GM18511 (cell line): ENCODE data around the gene JAK1.
A peak's percentile ranks its signal among the peaks of the same experiment; 100 is the strongest.

Source experiments
- ATAC-seq: cut with Tn5 transposase; IDR thresholded peaks from one replicate; pipeline ENCODE4 v1.9.1; 2021; ENCODE audit warnings: mild to moderate bottlenecking, moderate library complexity; ENCODE audit not compliant: unreplicated experiment

Gene JAK1

DNA sequence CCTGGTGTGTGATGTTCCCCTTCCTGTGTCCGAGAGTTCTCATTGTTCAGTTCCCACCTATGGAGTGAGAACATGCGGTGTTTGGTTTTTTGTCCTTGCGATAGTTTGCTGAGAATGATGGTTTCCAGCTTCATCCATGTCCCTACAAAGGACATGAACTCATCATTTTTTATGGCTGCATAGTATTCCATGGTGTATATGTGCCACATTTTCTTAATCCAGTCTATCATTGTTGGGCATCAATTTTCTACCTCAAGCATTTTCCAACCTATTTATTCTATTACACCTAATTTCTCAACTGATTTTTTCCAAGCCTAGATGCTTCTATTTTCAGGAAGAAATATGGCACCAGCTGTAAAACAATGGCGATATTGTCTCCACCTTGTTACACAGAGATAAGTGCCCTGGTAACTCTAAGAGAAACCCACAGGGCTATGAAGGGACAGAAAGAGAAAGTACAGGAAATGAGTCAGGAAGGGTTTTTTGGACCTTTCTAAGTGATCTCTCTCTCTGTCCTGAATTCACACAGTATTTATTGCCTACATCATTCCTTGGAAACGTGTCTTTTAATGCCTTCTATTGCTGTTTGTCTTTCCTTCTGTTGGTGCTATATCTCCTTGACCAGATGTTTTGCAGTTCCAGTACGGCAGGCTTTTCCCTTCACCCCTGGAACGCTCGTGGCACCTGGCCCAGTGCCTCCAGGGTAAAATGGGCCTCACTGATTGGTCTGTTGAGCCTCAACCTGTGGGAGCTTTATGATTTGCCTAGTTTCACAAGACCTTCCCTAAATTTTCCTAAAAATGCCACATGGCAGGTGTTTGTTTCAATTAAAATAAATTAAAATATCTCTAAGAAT lies 14.6 kb upstream of the JAK1 start:
- ATAC-seq: no peak

DNA sequence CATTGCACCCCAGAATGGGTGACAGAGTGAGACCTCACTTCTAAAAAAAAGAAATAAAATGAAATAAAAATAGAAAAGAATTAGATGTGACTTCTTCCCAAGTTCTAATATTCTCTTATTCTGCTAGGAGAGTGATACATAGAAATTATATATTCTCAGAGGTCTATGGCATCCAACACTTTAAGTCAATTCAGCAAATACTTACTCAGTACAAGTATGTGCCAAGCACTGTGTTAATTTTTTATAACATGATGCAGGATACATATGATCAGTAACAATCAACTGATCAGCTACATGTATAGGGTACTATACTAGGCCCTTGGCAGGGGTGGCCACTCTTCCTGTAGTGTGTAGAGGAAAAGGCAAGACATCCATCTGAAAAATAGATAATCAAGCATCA lies 13.0 kb upstream of the JAK1 start:
- no peak for ATAC-seq

DNA sequence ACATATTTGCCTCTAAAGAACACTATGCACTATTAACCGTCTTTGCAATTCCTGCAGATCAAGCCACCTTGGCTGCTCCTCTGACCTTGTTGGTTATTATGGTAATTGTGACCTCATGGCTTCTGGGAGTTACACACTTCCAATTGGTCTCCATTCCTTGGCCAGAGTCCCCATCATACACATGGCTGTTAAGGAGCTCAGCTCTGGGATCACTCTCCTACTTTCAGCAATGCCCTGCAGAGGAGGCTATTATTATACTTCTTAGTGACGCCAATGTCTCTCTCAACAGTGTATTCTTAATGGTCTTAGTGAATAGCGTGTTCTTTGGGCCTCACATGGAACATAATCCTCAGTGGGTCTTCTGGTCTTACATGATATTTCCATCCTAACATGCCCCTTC lies 10.0 kb upstream of the JAK1 start:
- no peak for ATAC-seq

DNA sequence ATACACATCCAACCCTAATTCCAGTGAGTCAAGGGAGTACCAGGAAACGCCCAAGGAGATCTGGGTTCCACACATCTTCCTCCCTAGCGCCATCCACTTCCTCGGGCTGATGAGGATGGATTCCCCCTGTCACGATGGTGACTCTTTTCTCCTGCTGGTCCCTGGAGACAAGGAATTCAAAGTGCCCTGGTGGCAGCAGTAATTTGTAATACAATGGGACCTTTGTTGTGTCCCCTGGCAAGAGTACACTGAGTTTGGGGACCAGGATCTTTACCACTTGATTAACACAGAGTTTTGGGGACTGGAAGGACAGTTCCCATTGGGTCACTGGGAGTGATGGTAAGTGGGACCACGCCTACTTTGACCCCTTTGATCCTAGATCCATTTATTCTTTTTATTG lies 9.4 kb upstream of the JAK1 start:
- no peak for ATAC-seq

DNA sequence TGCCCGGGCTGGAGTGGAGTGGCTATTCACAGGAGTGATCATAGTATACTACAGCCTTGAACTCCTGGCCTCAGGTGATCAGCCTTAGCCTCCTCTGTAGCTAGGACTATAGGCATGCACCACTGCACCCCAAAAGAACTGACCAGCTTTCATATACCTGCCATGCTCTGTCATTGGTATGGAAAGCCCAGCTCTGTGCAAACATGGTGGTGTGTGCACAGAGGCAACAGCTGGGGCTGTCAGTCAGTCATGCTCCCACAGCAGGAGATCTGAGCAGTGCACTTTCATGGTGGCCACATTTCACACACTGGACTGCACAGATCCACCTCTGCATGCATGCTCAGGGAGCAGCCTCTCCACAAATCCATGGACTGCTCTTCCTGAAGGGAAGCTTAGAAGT lies 8.8 kb upstream of the JAK1 start:
- ATAC-seq: no peak

DNA sequence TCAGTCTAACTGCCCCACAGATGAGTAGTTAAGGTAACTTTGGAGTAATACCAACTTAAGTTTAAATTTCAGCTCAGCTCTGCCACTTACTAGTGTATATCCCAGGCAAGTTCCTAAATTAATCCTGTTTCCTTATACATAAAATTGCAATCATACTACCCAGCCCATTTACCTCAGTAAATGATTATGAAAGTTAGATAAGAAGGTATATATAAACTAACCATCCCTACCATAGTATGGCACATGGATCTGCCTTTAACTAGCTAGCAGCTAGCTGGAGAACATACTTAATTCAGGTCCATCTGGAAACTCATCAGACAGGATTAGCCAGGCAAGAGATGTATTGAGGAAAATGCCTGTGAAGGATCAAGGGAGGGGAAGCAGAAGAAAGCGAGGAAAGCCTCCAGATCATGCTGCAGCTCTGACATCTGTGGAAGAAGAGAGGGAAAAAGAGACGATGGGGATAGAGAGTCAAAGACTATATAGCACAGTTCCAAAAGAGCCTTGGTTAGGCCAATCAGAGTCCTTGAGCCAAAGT lies 8.0 kb upstream of the JAK1 start:
- no peak for ATAC-seq

DNA sequence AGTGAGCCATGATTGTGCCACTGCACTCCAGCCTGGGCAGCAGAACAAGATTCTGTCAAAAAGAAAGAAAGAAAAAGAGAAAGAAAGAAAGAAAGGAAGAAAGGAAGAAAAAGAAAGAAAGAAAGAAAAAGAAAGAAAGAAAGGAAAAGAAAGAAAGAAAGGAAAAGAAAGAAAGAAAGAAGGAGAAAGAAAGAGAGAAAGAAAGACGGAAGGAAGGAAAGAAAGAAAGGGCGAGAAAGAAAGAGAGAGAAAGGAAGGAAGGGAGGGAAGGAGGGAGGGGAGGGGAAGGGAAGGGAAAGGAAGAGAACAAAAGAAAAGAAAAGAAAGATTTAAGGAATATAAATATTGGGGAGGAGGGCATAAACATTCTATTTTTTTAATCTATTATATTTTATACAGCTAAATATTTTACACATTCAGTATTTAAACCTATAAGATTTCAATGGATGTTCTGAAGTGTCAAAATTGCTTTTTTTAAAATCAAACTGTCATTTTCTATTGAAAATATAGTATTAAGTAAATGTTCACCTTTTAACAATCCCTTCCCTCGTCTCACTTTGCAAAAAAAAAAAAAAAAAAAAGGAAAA lies 6.8 kb upstream of the JAK1 start:
- no peak for ATAC-seq

DNA sequence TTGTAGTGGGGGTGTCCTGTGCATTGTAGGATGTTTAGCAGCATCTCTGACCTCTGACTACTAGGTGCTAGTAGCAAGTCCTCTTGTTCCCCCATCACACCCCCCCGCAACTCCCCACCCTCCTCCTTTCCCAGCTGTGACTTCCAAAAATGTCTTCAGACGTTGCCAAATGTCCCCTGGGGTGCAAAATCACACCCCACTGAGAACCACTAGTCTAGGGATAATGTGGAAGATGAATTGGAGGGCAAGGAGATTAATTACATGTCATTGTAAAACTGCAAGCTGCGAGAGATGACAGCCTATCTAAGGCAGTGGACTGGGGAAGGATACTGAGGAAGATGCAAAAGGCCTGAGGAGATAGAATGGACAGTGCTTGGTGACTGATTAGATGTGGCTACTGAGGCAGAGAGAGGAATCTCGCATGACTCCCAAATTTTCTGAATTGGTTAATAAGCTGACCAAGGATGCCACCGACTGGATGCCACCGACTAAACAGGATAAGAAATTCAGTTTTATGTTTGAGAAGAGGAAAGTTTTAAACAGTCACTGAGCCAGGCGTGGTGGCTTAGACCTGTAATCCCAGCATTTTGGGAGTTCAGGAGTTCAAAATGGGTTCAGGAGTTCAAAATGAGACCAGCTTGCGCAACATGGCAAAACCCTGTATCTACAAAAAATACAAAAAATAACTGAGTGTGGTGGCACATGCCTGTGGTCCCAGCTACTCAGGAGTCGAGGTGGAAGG lies 3.1 kb upstream of the JAK1 start:
- no peak for ATAC-seq

DNA sequence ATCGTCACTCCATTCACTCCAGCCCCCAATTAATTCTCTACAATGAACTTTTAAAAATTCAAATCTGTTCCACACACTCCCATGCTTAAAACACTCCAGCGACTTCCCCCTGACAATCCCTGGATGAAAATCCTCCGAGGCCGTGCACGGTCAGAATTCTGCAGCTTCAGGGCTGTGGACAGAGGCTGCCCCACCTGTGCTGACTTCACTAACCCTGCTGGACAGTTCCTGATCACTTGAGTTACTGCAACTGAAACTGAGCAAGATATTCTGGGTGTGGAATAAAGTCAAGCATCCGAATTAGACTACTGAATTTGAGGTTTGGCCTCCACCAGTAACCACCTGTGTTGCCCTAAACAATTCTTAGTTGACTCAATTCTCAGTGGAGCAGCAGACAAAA lies 1.0 kb upstream of the JAK1 start:
- no peak for ATAC-seq

DNA sequence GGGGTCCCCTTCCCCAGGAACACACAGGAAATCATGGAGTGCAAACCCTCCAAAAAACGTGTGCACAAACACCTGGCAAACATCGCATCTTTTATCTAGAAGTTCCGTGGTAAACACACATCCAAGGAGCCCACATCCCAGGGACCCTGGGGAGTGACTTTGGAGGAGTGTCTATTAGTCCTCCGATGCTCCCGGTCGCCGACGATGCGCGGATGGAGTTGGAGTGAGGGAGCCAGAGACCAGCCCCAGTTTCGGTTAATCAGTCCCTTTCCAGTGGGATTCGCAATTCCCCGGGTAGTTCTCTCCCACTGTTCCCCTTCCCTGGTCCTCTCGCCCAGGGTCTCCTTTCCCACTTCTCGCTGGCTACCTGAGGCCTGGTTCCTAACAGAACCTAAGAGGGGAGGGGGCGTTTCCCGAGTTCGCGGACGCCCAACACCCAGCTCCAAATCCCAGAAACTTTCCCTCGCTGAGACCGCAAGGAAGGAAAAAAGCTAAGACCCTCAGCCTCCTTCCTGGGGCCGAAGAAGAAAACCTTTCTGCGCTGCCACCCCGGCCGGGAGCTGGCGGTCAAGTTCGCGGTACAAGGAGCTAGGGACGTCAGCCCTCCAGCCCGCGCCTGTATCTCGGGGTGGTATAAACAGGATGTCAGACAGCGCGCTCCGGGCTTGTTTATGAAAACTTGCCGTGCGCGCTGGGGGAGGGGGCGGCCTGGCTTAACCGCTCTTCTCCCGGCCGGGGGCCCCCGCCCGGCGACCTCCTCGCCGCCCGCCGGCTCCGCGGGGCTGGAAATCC lies 787 bp downstream of the JAK1 start:
- peak; percentile 57 for ATAC-seq

DNA sequence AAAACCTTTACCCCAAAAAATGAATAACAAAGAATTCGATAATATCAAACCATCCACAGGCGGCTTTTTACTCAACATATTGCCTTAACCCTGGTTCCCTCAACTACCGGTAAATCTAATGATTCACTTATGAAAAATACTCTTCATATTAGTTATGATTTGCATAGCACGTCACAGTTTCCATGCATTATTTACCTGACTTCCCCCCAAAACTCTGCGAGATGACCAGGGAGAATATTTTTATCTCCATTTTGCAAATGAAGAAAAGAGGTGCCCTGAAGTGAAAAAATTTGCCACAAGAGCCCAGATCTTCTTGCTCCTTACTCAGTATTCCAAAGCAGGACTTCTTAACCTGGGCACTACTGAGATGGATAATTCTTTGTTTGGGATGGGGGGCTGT lies 2.9 kb downstream of the JAK1 start:
- ATAC-seq: no peak

DNA sequence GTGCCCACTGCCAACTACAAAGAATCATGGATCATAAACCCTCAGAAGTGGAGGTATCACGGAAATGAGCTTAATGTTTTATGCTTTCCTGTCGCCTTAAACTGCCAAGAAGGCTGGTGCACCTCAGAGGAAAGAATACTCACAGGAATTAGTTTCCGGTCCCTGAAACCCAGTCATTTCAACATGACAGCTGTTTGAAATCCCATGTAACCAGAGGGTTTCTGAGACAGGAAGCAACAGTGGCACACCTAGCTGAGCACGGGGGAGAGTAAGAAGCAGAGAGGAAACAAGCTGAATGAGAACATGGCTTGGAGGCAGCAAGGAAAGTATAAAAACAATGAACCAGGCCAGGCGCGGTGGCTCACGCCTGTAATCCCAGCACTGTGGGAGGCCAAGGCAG lies 3.9 kb downstream of the JAK1 start:
- ATAC-seq: no peak

DNA sequence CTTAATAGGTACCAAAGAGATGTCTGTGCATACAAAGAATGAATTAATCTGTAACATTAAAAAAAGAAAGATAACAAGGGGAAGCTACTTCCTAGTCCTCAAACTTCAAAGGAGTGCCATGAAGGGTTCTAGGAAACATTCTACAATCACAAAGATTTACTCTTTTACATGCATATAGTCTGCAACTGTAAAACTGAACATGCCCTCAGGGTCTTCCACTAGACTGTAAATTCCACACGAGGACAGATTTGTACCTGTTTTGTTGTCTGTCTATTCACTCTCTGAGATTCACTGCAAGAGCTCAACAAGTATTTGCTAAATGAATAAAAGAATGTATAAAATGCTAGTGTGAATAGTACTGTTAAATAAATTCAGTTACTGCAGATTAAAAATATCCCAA lies 4.4 kb downstream of the JAK1 start:
- ATAC-seq: no peak

DNA sequence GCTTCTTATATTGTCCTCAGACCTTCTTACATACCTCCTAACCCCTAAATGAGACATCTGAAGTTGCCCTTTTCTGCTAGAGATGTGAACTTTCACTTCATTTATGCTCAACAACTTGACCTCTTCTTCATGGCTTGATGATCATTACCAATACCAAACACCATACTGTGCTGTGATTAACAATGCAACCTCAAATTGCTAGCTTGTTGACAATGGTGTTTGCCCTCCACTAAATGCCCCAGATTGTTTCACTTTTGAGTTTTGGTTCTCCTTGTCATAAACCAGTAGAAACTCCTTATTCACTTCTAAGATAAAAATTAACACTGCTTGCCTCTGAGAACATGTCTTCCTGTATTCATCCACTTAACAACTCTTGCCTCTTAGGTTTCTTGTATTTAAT lies 5.6 kb downstream of the JAK1 start:
- peak; percentile 65 for ATAC-seq

DNA sequence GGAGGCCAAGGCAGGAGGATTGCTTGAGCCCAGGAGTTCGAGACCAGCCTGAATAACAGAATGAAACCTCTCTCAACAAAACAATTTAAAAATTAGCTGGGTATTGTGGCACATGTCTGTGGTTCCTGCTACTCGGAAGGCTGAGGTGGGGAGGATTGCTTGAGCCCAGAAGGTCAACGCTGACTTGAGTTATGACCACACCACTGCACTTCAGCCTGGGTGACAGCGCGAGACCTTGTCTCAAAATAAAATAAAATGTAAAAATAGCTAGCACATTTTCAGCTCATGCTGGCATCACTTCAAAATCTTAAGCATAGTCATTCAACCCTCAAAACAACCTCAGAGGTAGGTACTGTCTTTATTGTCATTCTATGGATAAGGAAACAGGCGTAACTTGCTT lies 6.4 kb downstream of the JAK1 start:
- no peak for ATAC-seq

DNA sequence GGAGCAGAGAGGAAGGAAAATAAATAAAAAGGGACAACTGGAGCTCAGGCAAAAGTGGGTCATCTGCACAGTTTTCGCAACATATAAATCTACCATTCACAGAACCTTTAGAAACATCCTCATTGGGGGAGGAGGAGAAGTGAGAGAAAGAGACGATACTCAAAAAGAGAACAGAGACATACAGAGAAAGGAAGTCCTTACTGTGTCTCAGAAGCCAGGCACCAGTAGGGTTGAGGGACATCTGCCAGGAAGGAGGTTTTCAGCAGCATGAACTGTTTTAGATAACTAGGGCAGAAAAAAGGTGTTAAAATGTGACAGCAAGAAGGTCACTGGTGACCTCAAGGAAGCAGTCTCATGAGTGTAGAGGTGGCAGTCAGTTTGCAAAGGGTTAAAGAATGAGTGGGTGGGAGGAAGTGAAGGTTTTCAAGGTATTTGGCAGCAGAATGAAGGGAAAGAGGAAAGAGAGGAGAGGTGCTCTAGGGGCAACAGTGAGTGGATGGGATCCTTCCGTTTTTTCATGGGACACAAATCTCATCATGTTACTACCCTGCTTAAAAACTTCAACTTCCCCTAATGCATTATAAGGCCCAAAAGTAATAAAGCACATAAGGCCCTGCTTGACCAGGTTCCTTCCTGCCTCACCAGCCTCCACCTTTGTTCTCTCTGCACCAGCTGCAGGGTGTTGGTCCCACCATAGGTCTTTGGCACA lies 9.5 kb downstream of the JAK1 start:
- peak; percentile 82 for ATAC-seq

DNA sequence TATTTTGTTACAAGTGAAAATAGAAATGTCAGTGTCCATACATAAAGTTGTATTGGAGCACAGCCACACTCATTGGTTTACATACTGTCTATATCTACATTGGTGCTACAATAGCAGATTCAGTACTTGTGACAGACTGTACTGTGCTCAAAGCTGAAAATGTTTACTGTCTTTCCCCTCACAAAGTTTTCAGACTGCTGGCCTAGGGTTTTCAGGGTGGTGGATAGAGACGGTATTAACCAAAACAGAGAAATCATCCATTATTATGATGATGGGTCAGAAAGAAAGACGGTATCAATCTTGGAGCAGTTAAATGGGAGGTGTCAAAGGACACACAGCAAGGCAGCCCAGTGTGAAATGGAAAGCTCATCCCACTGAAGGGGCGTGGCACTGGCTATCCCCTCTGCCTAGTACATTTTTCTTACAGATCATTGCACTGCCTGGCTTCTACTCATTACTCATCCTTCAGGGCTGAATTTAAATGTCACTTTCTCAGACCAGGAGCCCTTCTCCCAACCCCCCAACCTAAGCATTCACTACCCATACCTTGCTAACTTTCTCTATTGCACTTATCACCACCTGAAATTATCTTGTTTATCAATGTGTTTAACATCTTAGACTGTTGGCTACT lies 10.2 kb downstream of the JAK1 start:
- ATAC-seq: peak; percentile 1

DNA sequence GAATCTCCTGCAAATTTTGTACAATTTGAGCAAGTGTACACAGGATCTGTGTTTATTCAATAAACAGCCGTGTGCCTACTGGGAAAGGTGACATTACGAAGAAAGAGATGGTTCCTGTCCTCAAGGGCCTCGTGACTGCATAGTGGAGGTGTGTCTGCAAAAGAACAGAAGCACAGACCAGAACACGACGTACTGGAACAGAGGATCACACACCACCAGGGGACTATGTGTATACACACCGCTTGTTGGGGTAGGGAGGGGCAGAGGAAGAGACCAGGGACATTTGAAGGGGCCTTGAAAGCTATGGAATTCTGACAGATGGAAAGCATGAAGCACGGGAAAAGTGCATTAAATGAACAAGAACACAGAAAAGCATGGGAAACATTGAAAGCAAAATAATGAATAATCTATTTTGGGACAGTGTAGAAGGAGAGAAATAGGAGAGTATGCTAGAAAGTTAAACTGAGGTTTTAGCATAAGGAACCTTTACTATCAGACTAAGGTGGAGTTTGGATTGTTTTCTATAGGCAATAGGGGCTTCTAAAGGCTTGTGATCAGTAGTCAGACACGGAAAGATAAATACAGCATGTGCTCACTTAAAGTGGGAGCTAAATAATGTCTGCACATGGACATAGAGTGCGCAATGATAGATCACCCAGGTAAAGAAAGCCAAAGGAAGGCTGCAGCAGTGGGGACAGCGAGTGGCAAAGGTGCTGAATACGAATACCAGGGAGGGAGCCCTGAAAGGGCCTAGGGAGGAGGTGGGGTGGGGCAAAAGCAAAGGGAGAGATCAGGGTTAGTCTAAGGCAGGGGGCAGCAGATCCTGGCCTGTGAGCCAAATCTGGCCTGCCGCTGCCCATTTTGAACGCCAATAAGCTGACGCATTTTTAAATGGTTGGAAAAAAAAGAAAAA lies 11.0 kb downstream of the JAK1 start:
- ATAC-seq: no peak

DNA sequence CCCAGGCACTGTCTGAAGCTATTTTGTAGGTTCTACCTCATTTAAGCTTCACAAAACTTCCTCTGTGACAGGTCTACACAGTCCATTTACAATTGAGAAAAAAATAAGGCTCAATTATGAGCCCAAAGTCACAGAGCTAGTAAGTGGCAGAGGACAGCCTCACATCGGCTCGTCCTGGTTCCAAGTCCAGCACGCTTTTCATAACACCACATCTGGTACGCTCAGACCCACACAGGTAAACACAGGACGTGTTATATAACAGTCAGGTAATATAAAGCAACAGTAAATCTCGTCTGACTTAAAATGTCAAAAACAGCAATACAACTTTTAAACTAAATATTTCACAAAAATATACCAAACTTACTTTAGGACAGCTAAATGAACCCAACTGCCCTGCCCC lies 13.1 kb downstream of the JAK1 start:
- ATAC-seq: no peak
